K562 (cell line): ENCODE measurements around the gene ADARB2. TPM values are rescaled to one million over a fixed set of nuclear protein-coding genes. Genes with fewer than 3 reads are reported as not detected.
A peak's percentile ranks its signal among the peaks of the same experiment; 100 is the strongest.

ENCODE experiments used
- ATAC-seq: fragments of 200-7000 bp; cut with Tn5 transposase; 3 replicates; pipeline ENCODE4 v1.9.1; 2020; ENCODE audit warnings: moderate library complexity
- BruUV-seq: library from RNA; stranded (reverse); fragments of 400-500 nt; replicated peaks from 2 replicates; lab custom pipeline; 2021; lab: Mats Ljungman, UMichigan
- CTCF ChIA-PET: fragments of 300-600 bp; formaldehyde crosslinking; extraction: SDS; loops from one replicate; lab custom pipeline; 2021; ENCODE audit warnings: low intra/inter-chr PET ratio; lab: Yijun Ruan, JAX
- POLR2A ChIA-PET: fragments of 300-600, 350-650 bp; sonication (Branson Sonifier 250); formaldehyde crosslinking; extraction: SDS; loops from one replicate; lab custom pipeline; 2021; ENCODE audit warnings: antibody characterized with exemption, inconsistent platforms; lab: Yijun Ruan, JAX
- DNase-seq, 4 experiments: peaks; one replicate each; pipeline versions ENCODE4 v3.0.0 to v3.0.0-alpha.2; 2011 to 2018; ENCODE audit warnings: low spot score in 3 of 4, mixed read lengths in 3 of 4; ENCODE audit errors: extremely low read depth in 1 of 4
- FAIRE-seq: peaks from 2 replicates; lab custom pipeline; 2011; peaks lifted over from hg19 to GRCh38; lab: Jason Lieb, UNC
- H2AFZ ChIP-seq: 2 replicates; pipeline ENCODE4 v1.6.0; 2011; ENCODE audit warnings: low read depth, low read length, control low read depth, inconsistent platforms
- H3K27ac ChIP-seq: fragments of 200-600 bp; 3 replicates; pipeline ENCODE4 v1.8.0; 2011; ENCODE audit warnings: low read depth, mild to moderate bottlenecking, control low read depth, inconsistent platforms, low read length, moderate library complexity, mixed read lengths; ENCODE audit errors: extremely low read depth
- H3K27me3 ChIP-seq, 2 experiments: fragments of 300-600 bp in 1 of 2; 2 replicates in 1 of 2; 3 replicates in 1 of 2; pipeline versions ENCODE4 v1.6.0 to v1.8.0; 2011; ENCODE audit warnings: inconsistent platforms in 2 of 2, low read length in 2 of 2, mild to moderate bottlenecking in 1 of 2, mixed read lengths in 1 of 2, moderate library complexity in 1 of 2; ENCODE audit not compliant: control insufficient read depth in 2 of 2, insufficient read depth in 2 of 2
- H3K36me3 ChIP-seq: fragments of 300-600 bp; 3 replicates; pipeline ENCODE4 v1.8.0; 2011; ENCODE audit warnings: mild to moderate bottlenecking, low read length, inconsistent platforms; ENCODE audit not compliant: control insufficient read depth, insufficient read depth
- H3K4me1 ChIP-seq, 2 experiments: fragments of 200-600 bp in 1 of 2; replicated peaks in 1 of 2; 2 replicates in 1 of 2; 3 replicates in 1 of 2; pipeline versions ENCODE4 v1.5.1 to v1.8.0; 2011; ENCODE audit warnings: inconsistent platforms in 2 of 2, low read length in 2 of 2, mild to moderate bottlenecking in 1 of 2, mixed read lengths in 1 of 2, moderate library complexity in 1 of 2; ENCODE audit not compliant: control insufficient read depth in 2 of 2, insufficient read depth in 2 of 2
- H3K4me2 ChIP-seq: 2 replicates; pipeline ENCODE4 v1.6.1; 2011; ENCODE audit warnings: low read length, control low read depth, inconsistent platforms, mixed read lengths; ENCODE audit not compliant: insufficient read depth
- H3K4me3 ChIP-seq: fragments of 200-600 bp; sonication (generic), shearing (Covaris generic); 2 replicates; pipeline ENCODE4 v1.5.1; 2016; ENCODE audit warnings: control low read depth, inconsistent platforms
- H3K79me2 ChIP-seq: fragments of 200-600 bp; 3 replicates; pipeline ENCODE4 v1.8.0; 2011; ENCODE audit warnings: low read length, inconsistent platforms; ENCODE audit not compliant: control insufficient read depth, insufficient read depth
- H3K9ac ChIP-seq, 2 experiments: 2 replicates each; pipeline versions ENCODE4 v1.6.0 to v1.6.1; 2011; ENCODE audit warnings: low read depth in 2 of 2, low read length in 2 of 2, control low read depth in 1 of 2, inconsistent platforms in 1 of 2, mild to moderate bottlenecking in 1 of 2, mixed read lengths in 1 of 2; ENCODE audit not compliant: insufficient read depth in 1 of 2
- H3K9me1 ChIP-seq: one replicate; pipeline ENCODE4 v1.6.0; 2011; ENCODE audit warnings: inconsistent platforms, mild to moderate bottlenecking, low read length, moderate library complexity; ENCODE audit not compliant: control insufficient read depth, insufficient read depth
- H3K9me3 ChIP-seq: replicated peaks from 2 replicates; pipeline ENCODE4 v1.5.1; 2011; ENCODE audit warnings: low read depth, low read length, inconsistent platforms; ENCODE audit not compliant: control insufficient read depth, insufficient read depth
- H4K20me1 ChIP-seq: replicated peaks from 2 replicates; pipeline ENCODE4 v1.6.1; 2011; ENCODE audit warnings: low read length, inconsistent platforms, mixed read lengths; ENCODE audit not compliant: control insufficient read depth, insufficient read depth
- BRD9 ChIP-seq: fragments of 450-650 bp; IDR thresholded peaks from 2 replicates; pipeline ENCODE4 v1.6.1; 2018; ENCODE audit warnings: low read depth; ENCODE audit not compliant: partially characterized antibody
- NRF1 ChIP-seq, 2 experiments: fragments of 450-650 bp; IDR thresholded peaks in 1 of 2; conservative IDR thresholded peaks in 1 of 2; 2 replicates each; pipeline ENCODE4 v1.6.1; 2014; ENCODE audit warnings: mild to moderate bottlenecking in 2 of 2
- RB1 ChIP-seq: fragments of 450-650 bp; IDR thresholded peaks from 2 replicates; pipeline ENCODE4 v1.6.1; 2017; ENCODE audit warnings: low read depth, mild to moderate bottlenecking
- SMC3 ChIP-seq: conservative IDR thresholded peaks from 2 replicates; pipeline ENCODE4 v1.6.1; 2011; ENCODE audit warnings: low read depth, low read length, improper control_type of control experiment; ENCODE audit not compliant: insufficient read depth
- STAG1 ChIP-seq: sonication (generic); formaldehyde crosslinking; IDR thresholded peaks from 2 replicates; pipeline ENCODE4 v1.5.0; 2020; ENCODE audit warnings: missing genetic modification reagents, borderline replicate concordance
- TAL1 ChIP-seq: fragments of 450-650 bp; IDR thresholded peaks from 2 replicates; pipeline ENCODE4 v1.6.1; 2016; ENCODE audit warnings: mild to moderate bottlenecking
- WGBS: fragments of 100-300 bp; shearing (Covaris generic); methylation state at CpG from one replicate; pipeline ENCODE4 v1.1.6; 2016; ENCODE audit warnings: low coverage, mixed read lengths; ENCODE audit not compliant: insufficient coverage; ENCODE audit errors: missing lambda C conversion rate; 5-methylcytosine and 5-hydroxymethylcytosine counted together
- in situ Hi-C: fragments of 300-500 bp; cut with MboI; formaldehyde crosslinking; loops from 4 replicates; pipeline ENCODE4 v1.15.0; 2018; ENCODE audit warnings: inconsistent platforms, mixed read lengths
- intact Hi-C: fragments of 100-400 bp; cut with micrococcal nuclease; formaldehyde crosslinking; loops from 2 replicates; pipeline ENCODE4 v1.14.2; 2022
- polyA plus RNA-seq, 8 experiments: library from polyadenylated mRNA; depleted of rRNA in 4 of 8; stranded (reverse) in 5 of 8; unstranded in 3 of 8; fragments of >200 nt; fragmentation: Nextera tagmentation in 2 of 8; fragmentation: Illumina TruSeq in 1 of 8; extraction: Ambion mirVana in 2 of 8; extraction: Trizol in 1 of 8; gene quantifications; 2 replicates each; pipeline versions ENCODE4 v1.2.1 to v1.2.3, GENCODE V29; 2011 to 2014; ENCODE audit warnings: inconsistent platforms in 1 of 8, missing spikeins in 1 of 8
- total RNA-seq, 7 experiments: library from RNA; depleted of rRNA in 6 of 7; stranded (reverse); fragments of >200 nt in 6 of 7; fragmentation: Illumina TruSeq in 2 of 7; extraction: Trizol in 2 of 7; gene quantifications; 2 replicates each; pipeline versions ENCODE4 v1.2.1 to v1.2.3, GENCODE V29; 2011 to 2021; ENCODE audit warnings: low replicate concordance in 1 of 7
- TF ChIP-seq, protein P1 (sequence below), 3 experiments: IDR thresholded peaks in 2 of 3; conservative IDR thresholded peaks in 1 of 3; 2 replicates each; pipeline ENCODE4 v1.5.1; 2011 to 2012; ENCODE audit warnings: low read length in 3 of 3, mild to moderate bottlenecking in 3 of 3, control low read depth in 2 of 3, improper control_type of control experiment in 1 of 3, inconsistent platforms in 1 of 3, low read depth in 1 of 3, mixed read lengths in 1 of 3, moderate library complexity in 1 of 3; ENCODE audit not compliant: insufficient read depth in 2 of 3
- TF ChIP-seq, protein P2 (sequence below): fragments of 450-650 bp; IDR thresholded peaks from 2 replicates; pipeline ENCODE4 v1.6.1; 2016; ENCODE audit warnings: low read depth

Gene ADARB2
- total and polyA plus RNA-seq, 9 of the 15 experiments (the other 6 are each of a cell fraction or from before 2014, with no cell fraction given) = not detected

DNA sequence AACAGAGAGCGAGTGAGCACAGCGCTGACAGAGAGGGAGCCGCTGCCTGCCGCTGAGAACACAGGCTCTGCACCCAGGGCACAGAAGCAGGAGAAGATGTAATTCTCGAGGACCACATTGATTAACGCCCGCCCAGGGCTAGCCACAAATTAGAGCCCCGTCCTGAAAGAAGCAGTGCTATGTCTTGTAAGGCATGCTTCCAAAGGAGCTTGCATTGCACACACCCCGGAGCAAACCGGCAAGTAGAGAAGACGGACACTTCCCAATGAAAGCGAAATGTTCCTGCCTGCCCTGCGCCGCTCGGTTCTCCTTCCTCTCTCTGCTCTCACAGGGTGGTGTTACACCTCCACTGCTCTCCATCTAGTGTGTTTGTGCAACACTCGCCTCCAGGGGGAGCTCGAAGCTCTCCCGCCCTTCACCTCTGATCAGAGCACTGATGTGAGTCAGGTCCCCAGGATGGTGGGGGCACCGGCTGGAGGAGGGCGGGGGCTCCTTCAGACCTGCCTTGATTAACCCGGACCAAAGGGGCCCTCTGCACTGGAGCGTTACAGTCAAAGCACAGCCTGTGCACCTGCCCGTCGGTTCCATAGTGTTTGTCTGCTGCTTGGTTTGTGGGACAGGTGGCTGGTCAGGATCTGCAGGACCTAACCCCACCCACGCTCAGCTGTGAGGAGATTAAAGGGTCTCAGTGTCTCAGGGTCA is 316.5 kb downstream of the ADARB2 start:
- Histone ChIP-seq H3K9ac (no peak overlapping the region), H3K4me3 (no peak overlapping the region), H3K9me1 (no peaks in the 10 kb centered on the region), H3K4me2 (no peak overlapping the region), H3K4me1 (no peaks in the 10 kb centered on the region), H3K79me2 (no peaks in the 10 kb centered on the region), H3K36me3 (no peaks in the 10 kb centered on the region), H3K27me3 (peaks cover 12 to 28% of the 10 kb centered on the region in 2 experiments), H4K20me1 (peaks cover 4% of the 10 kb centered on the region), H3K27ac (no peak overlapping the region), H3K9me3 (no peaks in the 10 kb centered on the region), H2AFZ (no peak overlapping the region)
- DNase-seq (peak; percentile 74 to 83 (median 78)), FAIRE-seq (peak; percentile 92), ATAC-seq (peak; percentile 100)
- CTCF ChIA-PET = no interaction called here
- intact Hi-C loops = no loop called here
- BruUV-seq = no TSS peak
- POLR2A ChIA-PET = interaction anchor here (0.8 to 1.4 kb wide), 3 partner anchors 12 to 82 kb away, joined by 3 to 7 read pairs (median 3); no protein-coding TSS in a partner anchor
- WGBS = 1% methylated on average over 21 of the region's 25 CpGs
- in situ Hi-C loops = no loop called here
- TF ChIP-seq, protein P1, sequence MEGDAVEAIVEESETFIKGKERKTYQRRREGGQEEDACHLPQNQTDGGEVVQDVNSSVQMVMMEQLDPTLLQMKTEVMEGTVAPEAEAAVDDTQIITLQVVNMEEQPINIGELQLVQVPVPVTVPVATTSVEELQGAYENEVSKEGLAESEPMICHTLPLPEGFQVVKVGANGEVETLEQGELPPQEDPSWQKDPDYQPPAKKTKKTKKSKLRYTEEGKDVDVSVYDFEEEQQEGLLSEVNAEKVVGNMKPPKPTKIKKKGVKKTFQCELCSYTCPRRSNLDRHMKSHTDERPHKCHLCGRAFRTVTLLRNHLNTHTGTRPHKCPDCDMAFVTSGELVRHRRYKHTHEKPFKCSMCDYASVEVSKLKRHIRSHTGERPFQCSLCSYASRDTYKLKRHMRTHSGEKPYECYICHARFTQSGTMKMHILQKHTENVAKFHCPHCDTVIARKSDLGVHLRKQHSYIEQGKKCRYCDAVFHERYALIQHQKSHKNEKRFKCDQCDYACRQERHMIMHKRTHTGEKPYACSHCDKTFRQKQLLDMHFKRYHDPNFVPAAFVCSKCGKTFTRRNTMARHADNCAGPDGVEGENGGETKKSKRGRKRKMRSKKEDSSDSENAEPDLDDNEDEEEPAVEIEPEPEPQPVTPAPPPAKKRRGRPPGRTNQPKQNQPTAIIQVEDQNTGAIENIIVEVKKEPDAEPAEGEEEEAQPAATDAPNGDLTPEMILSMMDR (IDR thresholded peaks at IDR 0.05 in 2 of 3, conservative IDR thresholded peaks at IDR 0.05 in 1 of 3; ENCODE audit: insufficient read depth in 2 of 3, low read depth in 1 of 3, low read length in 3 of 3) = peak; percentile 75 to 83 (median 79)
- TF ChIP-seq TAL1 = no peak
- peak; percentile 18; the same call in 1 of the 2 replicates for TF ChIP-seq STAG1 (CRISPR knock-in tag)
- no peak for TF ChIP-seq BRD9
- peak; percentile 67 for TF ChIP-seq SMC3
- TF ChIP-seq, protein P2, sequence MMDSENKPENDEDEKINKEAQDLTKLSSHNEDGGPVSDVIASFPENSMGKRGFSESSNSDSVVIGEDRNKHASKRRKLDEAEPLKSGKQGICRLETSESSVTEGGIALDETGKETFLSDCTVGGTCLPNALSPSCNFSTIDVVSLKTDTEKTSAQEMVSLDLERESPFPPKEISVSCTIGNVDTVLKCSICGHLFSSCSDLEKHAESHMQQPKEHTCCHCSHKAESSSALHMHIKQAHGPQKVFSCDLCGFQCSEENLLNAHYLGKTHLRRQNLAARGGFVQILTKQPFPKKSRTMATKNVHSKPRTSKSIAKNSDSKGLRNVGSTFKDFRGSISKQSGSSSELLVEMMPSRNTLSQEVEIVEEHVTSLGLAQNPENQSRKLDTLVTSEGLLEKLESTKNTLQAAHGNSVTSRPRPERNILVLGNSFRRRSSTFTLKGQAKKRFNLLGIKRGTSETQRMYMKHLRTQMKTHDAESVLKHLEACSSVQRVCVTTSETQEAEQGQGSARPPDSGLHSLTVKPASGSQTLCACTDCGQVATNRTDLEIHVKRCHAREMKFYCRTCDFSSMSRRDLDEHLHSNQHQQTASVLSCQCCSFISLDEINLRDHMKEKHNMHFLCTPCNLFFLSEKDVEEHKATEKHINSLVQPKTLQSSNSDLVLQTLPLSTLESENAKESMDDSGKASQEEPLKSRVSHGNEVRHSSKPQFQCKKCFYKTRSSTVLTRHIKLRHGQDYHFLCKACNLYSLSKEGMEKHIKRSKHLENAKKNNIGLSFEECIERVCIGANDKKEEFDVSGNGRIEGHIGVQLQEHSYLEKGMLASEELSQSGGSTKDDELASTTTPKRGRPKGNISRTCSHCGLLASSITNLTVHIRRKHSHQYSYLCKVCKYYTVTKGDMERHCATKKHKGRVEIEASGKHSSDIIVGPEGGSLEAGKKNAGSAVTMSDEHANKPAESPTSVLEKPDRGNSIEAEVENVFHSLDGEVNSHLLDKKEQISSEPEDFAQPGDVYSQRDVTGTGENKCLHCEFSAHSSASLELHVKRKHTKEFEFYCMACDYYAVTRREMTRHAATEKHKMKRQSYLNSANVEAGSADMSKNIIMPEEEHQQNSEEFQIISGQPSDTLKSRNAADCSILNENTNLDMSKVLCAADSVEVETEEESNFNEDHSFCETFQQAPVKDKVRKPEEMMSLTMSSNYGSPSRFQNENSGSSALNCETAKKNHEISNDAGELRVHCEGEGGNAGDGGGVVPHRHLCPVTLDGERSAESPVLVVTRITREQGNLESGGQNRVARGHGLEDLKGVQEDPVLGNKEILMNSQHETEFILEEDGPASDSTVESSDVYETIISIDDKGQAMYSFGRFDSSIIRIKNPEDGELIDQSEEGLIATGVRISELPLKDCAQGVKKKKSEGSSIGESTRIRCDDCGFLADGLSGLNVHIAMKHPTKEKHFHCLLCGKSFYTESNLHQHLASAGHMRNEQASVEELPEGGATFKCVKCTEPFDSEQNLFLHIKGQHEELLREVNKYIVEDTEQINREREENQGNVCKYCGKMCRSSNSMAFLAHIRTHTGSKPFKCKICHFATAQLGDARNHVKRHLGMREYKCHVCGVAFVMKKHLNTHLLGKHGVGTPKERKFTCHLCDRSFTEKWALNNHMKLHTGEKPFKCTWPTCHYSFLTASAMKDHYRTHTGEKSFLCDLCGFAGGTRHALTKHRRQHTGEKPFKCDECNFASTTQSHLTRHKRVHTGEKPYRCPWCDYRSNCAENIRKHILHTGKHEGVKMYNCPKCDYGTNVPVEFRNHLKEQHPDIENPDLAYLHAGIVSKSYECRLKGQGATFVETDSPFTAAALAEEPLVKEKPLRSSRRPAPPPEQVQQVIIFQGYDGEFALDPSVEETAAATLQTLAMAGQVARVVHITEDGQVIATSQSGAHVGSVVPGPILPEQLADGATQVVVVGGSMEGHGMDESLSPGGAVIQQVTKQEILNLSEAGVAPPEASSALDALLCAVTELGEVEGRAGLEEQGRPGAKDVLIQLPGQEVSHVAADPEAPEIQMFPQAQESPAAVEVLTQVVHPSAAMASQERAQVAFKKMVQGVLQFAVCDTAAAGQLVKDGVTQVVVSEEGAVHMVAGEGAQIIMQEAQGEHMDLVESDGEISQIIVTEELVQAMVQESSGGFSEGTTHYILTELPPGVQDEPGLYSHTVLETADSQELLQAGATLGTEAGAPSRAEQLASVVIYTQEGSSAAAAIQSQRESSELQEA = no peak
- peak in 1 of 2 experiments; percentile 23; a peak in 1 of 4 replicates for TF ChIP-seq NRF1 (conservative IDR thresholded peaks at IDR 0.05 in 1 of 2, IDR thresholded peaks at IDR 0.05 in 1 of 2)
- peak; percentile 81; the same call in 1 of the 2 replicates for TF ChIP-seq RB1
